RWPE2 (cell line): Measurements from ENCODE around the gene LMNB1.

ENCODE experiments used
- ATAC-seq: fragments of 200-7000 bp; cut with Tn5 transposase; 3 replicates; pipeline ENCODE4 v1.9.1; 2021; ENCODE audit warnings: low read depth
- DNase-seq: peaks from one replicate; pipeline ENCODE4 v3.0.0-alpha.2; 2020; ENCODE audit warnings: low spot score
- H3K27ac ChIP-seq: fragments of 450-650 bp; 2 replicates; pipeline ENCODE4 v1.5.1; 2017; ENCODE audit warnings: mild to moderate bottlenecking; ENCODE audit not compliant: poor library complexity, severe bottlenecking
- H3K27me3 ChIP-seq: fragments of 250-450 bp; sonication (Bioruptor Pico); 2 replicates; pipeline ENCODE4 v1.5.1; 2021; ENCODE audit warnings: mild to moderate bottlenecking, moderate library complexity; ENCODE audit not compliant: insufficient read depth, poor library complexity, severe bottlenecking
- H3K36me3 ChIP-seq: fragments of 250-450 bp; sonication (Bioruptor Pico); 2 replicates; pipeline ENCODE4 v1.5.1; 2020; ENCODE audit warnings: low read depth, mild to moderate bottlenecking, moderate library complexity
- H3K4me1 ChIP-seq: fragments of 250-450 bp; sonication (Bioruptor Pico); 2 replicates; pipeline ENCODE4 v1.5.1; 2021; ENCODE audit warnings: mild to moderate bottlenecking, moderate library complexity; ENCODE audit not compliant: insufficient read depth, poor library complexity, severe bottlenecking
- H3K4me3 ChIP-seq: fragments of 250-450 bp; sonication (Bioruptor Pico); 2 replicates; pipeline ENCODE4 v1.5.1; 2021; ENCODE audit warnings: mild to moderate bottlenecking, moderate library complexity; ENCODE audit not compliant: severe bottlenecking
- H3K9me3 ChIP-seq: fragments of 250-450 bp; sonication (Bioruptor Pico); 2 replicates; pipeline ENCODE4 v1.5.1; 2021; ENCODE audit warnings: mild to moderate bottlenecking, moderate library complexity; ENCODE audit not compliant: severe bottlenecking
- TF ChIP-seq, protein P1 (sequence below): fragments of 450-650 bp; IDR thresholded peaks from one replicate; pipeline ENCODE4 v1.5.1; 2017; ENCODE audit warnings: mild to moderate bottlenecking, moderate library complexity; ENCODE audit not compliant: poor library complexity, severe bottlenecking

The LMNB1 gene

DNA sequence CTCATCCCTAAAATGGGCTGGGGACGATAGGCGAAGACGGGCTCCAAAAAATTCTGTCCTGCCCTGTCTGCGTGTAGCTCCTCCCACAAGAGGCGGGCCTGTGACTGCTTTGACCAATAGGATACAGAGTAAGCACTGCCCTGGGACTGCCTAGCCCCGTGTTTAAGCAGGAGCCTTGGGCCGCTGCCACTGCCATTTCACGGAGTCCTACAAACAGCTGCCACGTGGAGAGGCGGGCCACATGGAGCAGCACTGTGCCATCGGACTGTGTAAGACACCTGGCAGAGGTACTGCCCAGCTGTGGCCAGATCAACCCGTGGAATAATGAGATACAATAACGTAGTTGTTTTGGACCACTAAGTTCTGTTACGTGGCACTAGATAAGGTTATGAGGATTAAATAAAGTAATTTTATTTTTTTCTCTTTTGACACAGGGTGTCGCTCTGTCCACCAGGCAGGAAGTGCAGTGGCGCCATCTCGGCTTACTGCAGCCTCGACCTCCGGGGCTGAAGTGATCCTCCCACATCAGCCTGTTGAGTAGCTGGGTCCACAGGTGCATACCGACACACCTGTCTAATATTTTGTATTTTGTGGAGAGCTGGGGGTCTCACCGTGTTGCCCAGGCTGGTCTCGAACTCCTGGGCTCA is 87.2 kb downstream of the LMNB1 start:
- Histone ChIP-seq H3K4me1 (peaks cover 2% of the 10 kb centered on the region), H3K9me3 (no peaks in the 10 kb centered on the region), H3K27ac (no peak overlapping the region), H3K27me3 (no peaks in the 10 kb centered on the region), H3K36me3 (no peaks in the 10 kb centered on the region), H3K4me3 (no peak overlapping the region)
- ATAC-seq: no peak
- TF ChIP-seq, protein P1, sequence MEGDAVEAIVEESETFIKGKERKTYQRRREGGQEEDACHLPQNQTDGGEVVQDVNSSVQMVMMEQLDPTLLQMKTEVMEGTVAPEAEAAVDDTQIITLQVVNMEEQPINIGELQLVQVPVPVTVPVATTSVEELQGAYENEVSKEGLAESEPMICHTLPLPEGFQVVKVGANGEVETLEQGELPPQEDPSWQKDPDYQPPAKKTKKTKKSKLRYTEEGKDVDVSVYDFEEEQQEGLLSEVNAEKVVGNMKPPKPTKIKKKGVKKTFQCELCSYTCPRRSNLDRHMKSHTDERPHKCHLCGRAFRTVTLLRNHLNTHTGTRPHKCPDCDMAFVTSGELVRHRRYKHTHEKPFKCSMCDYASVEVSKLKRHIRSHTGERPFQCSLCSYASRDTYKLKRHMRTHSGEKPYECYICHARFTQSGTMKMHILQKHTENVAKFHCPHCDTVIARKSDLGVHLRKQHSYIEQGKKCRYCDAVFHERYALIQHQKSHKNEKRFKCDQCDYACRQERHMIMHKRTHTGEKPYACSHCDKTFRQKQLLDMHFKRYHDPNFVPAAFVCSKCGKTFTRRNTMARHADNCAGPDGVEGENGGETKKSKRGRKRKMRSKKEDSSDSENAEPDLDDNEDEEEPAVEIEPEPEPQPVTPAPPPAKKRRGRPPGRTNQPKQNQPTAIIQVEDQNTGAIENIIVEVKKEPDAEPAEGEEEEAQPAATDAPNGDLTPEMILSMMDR: no peak
- DNase-seq: no peak

DNA sequence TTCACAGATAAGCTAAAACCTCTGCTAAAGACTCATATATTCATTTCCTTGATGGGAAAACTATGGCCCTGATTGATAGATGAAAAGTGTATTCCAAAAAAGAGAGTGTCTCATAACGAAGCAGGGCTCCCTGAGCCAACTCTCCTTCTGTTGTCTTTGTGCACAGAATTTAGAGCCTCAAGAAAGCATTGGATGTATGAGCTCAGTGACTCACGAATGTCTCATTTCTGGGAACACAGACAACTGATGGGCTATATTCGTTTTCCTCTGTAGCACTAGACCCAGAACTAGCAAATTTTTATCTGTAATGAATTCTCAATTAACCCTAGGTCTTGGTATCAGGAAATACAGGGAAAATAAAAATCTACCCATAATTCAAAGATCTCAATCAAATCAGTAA is 88.4 kb downstream of the LMNB1 start:
- TF ChIP-seq, protein P1: no peak
- Histone ChIP-seq H3K4me1 (peaks cover 2% of the 10 kb centered on the region), H3K27ac (no peak overlapping the region), H3K27me3 (no peaks in the 10 kb centered on the region), H3K9me3 (no peaks in the 10 kb centered on the region), H3K36me3 (no peaks in the 10 kb centered on the region), H3K4me3 (no peak overlapping the region)
- no peak for DNase-seq
- ATAC-seq: peak; percentile 72

DNA sequence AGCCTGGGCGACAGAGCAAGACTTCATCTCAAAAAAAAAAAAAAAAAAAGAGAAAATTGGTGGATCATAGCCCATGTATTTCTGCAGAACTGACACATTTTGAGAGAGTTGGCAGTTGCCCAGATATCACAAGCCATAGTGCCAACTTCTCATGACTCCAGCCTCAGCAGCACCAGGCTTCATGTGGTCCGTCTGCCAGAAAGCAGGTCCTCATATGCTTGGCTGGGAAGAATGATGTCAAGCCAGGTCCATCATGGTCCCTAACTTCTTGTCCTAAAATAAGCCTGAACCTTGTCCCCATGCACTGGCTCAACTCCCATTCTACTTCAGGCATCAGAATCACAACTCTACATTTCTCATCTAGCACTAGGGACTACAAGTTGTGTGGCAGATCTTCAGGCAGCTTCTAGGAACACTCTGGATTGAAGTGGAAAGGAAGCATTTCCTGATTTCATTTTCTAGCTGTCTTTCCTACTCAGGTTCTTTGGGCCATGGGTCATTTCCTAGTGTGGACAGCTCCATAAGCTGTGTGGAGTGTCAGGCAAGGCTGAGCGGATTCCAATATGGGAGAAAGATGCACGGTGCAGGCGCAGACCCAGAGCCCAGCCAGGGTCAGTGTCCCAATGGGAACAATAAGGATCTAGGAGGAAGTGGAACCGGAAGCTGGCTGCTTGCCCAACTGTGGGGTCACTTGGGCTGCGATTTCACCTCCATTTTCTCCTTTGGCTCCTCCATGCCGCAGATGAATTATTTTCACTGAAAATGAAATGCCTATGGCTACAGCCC is 90.1 kb downstream of the LMNB1 start:
- Histone ChIP-seq H3K36me3 (no peaks in the 10 kb centered on the region), H3K27me3 (no peaks in the 10 kb centered on the region), H3K9me3 (no peaks in the 10 kb centered on the region), H3K27ac (no peak overlapping the region), H3K4me3 (no peak overlapping the region), H3K4me1 (no peaks in the 10 kb centered on the region)
- TF ChIP-seq, protein P1: no peak
- ATAC-seq (no peak), DNase-seq (no peak)

DNA sequence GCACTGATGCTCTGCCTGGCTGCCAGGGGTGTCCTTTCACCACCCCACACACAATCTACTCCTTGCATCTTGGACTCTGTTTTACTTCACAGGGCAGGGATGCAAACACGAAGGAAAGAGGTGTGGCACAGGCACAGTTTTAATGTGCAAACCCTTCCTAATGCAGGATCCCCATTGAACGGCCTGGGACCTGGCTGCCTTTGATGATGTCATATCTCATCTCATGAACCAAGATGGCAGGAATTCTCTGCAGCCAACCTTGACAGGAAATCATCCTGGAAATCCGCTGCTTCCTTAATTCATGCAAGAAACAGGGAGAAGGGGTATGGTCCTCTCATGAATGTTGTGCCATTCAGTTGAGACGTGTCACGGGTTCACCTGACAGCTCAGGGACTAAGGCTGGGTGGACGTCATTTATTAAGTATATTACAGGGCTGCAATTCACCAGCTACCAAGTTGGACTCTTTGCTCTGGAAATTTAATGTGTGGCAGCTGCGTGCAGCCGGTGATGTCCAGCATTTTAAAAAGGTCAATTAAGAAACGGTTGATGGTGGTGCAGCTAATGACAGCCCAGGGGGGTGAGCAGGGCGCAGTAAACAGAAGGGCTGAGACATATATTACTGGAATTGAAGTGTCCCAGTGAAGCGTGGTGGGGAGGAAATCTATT is 91.5 kb downstream of the LMNB1 start:
- no peaks in the 10 kb centered on the region for H3K4me1 ChIP-seq
- no peak overlapping the region for H3K27ac ChIP-seq
- no peaks in the 10 kb centered on the region for H3K9me3 ChIP-seq
- no peaks in the 10 kb centered on the region for H3K27me3 ChIP-seq
- ATAC-seq (no peak), DNase-seq (no peak)
- H3K36me3 ChIP-seq: no peaks in the 10 kb centered on the region
- TF ChIP-seq, protein P1: no peak
- no peak overlapping the region for H3K4me3 ChIP-seq
